ENCODE measurements around the gene PDP2.

GRCh38 chr16:66894055-66894454 is 13.7 kb downstream of the PDP2 start:
- TF ChIP-seq POLR2AphosphoS5 (IDR thresholded peaks at IDR 0.05; ENCODE audit: insufficient read depth in 1 of 2, low read depth in 1 of 2), result no peak
- TF ChIP-seq CTCF (IDR thresholded peaks at IDR 0.05), result no peak
- TF ChIP-seq POLR2A (IDR thresholded peaks at IDR 0.05), result no peak
